ENCODE measurements around the gene CASZ1.

GRCh38 chr1:10685196-10685807 lies 111.1 kb downstream of the CASZ1 start:
- TF ChIP-seq, protein P1, sequence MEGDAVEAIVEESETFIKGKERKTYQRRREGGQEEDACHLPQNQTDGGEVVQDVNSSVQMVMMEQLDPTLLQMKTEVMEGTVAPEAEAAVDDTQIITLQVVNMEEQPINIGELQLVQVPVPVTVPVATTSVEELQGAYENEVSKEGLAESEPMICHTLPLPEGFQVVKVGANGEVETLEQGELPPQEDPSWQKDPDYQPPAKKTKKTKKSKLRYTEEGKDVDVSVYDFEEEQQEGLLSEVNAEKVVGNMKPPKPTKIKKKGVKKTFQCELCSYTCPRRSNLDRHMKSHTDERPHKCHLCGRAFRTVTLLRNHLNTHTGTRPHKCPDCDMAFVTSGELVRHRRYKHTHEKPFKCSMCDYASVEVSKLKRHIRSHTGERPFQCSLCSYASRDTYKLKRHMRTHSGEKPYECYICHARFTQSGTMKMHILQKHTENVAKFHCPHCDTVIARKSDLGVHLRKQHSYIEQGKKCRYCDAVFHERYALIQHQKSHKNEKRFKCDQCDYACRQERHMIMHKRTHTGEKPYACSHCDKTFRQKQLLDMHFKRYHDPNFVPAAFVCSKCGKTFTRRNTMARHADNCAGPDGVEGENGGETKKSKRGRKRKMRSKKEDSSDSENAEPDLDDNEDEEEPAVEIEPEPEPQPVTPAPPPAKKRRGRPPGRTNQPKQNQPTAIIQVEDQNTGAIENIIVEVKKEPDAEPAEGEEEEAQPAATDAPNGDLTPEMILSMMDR (IDR thresholded peaks at IDR 0.05; ENCODE audit: borderline replicate concordance, extremely low read depth, low read length, poor library complexity, severe bottlenecking), result no peak
- TF ChIP-seq EZH2 (IDR thresholded peaks at IDR 0.05; ENCODE audit: borderline replicate concordance, low read depth, low read length, severe bottlenecking), result no peak

Data from DND-41 (cell line).